Measurements from ENCODE around the gene CYP2E1. TPM values are rescaled to one million over a fixed set of nuclear protein-coding genes. Genes with fewer than 3 reads are reported as not detected.

Gene CYP2E1
- total and polyA plus RNA-seq, 2 experiments from 2014 or later = 0.31 TPM; not detected in 1

- H3K79me2 ChIP-seq (ENCODE audit: insufficient read depth) = no peaks in the 10 kb centered on the region
- WGBS, 2 experiments (ENCODE audit: low coverage in 1 of 2, low lambda C conversion rate in 2 of 2, missing lambda C conversion rate in 2 of 2) = 44 to 52% methylated on average over 7 to 8 of the region's 8 CpGs
- in situ Hi-C loops (cut with MboI) = no loop called here
- H3K4me1 ChIP-seq (ENCODE audit: insufficient read depth) = no peaks in the 10 kb centered on the region
- TF ChIP-seq EZH2 (IDR thresholded peaks at IDR 0.05; ENCODE audit: insufficient read depth, poor library complexity, severe bottlenecking) = no peak
- no peak for TF ChIP-seq EZH2phosphoT487 (IDR thresholded peaks at IDR 0.05; ENCODE audit: insufficient read depth, low read depth)
- H3K36me3 ChIP-seq (ENCODE audit: low read depth) = no peaks in the 10 kb centered on the region
- no peak overlapping the region for H3K27ac ChIP-seq
- H3K9me2 ChIP-seq (ENCODE audit: insufficient read depth) = no peaks in the 10 kb centered on the region
- no peaks in the 10 kb centered on the region; the same call in none of the 2 replicates for H3K27me3 ChIP-seq (replicated peaks; ENCODE audit: insufficient read depth)
- no peak overlapping the region for H3K4me3 ChIP-seq
- no peak overlapping the region for H2AFZ ChIP-seq
- H3K9ac ChIP-seq = no peak overlapping the region
- no peaks in the 10 kb centered on the region for H4K20me1 ChIP-seq (ENCODE audit: insufficient read depth)
- no peaks in the 10 kb centered on the region for H3K9me3 ChIP-seq (ENCODE audit: low read depth)
- H3F3A ChIP-seq (ENCODE audit: insufficient read depth) = no peaks in the 10 kb centered on the region
- DNase-seq = no peak
- no peak overlapping the region for H3K4me2 ChIP-seq (ENCODE audit: unreplicated experiment)
These were observed 28.4 kb downstream of the CYP2E1 start for GRCh38 chr10:133555521-133555920.

- H3K9me3 ChIP-seq (ENCODE audit: low read depth) = no peaks in the 10 kb centered on the region
- no peaks in the 10 kb centered on the region for H3K36me3 ChIP-seq (ENCODE audit: low read depth)
- H3K27ac ChIP-seq = no peak overlapping the region
- no peaks in the 10 kb centered on the region for H3K9me2 ChIP-seq (ENCODE audit: insufficient read depth)
- no peaks in the 10 kb centered on the region for H3K79me2 ChIP-seq (ENCODE audit: insufficient read depth)
- H4K20me1 ChIP-seq (ENCODE audit: insufficient read depth) = no peaks in the 10 kb centered on the region
- H2AFZ ChIP-seq = no peak overlapping the region
- H3K4me1 ChIP-seq (ENCODE audit: insufficient read depth) = no peaks in the 10 kb centered on the region
- 0 to 2% methylated on average over 3 of the region's 3 CpGs for WGBS, 2 experiments (ENCODE audit: low coverage in 1 of 2, low lambda C conversion rate in 2 of 2, missing lambda C conversion rate in 2 of 2)
- H3K27me3 ChIP-seq (replicated peaks; ENCODE audit: insufficient read depth) = no peaks in the 10 kb centered on the region; the same call in none of the 2 replicates
- no peak overlapping the region for H3K4me2 ChIP-seq (ENCODE audit: unreplicated experiment)
- DNase-seq = no peak
- no peak overlapping the region for H3K4me3 ChIP-seq
- H3K9ac ChIP-seq = no peak overlapping the region
- in situ Hi-C loops (cut with MboI) = no loop called here
- TF ChIP-seq EZH2phosphoT487 (IDR thresholded peaks at IDR 0.05; ENCODE audit: insufficient read depth, low read depth) (no peak), EZH2 (IDR thresholded peaks at IDR 0.05; ENCODE audit: insufficient read depth, poor library complexity, severe bottlenecking) (no peak)
- no peaks in the 10 kb centered on the region for H3F3A ChIP-seq (ENCODE audit: insufficient read depth)
These were observed 30.2 kb downstream of the CYP2E1 start for GRCh38 chr10:133557381-133557780.

- no peaks in the 10 kb centered on the region for H3K79me2 ChIP-seq (ENCODE audit: insufficient read depth)
- H3K4me2 ChIP-seq (ENCODE audit: unreplicated experiment) = no peak overlapping the region
- in situ Hi-C loops (cut with MboI) = no loop called here
- no peaks in the 10 kb centered on the region for H3K9me2 ChIP-seq (ENCODE audit: insufficient read depth)
- H3K9me3 ChIP-seq (ENCODE audit: low read depth) = no peaks in the 10 kb centered on the region
- H3K27ac ChIP-seq = no peak overlapping the region
- no peaks in the 10 kb centered on the region for H3K4me1 ChIP-seq (ENCODE audit: insufficient read depth)
- no peaks in the 10 kb centered on the region for H3K36me3 ChIP-seq (ENCODE audit: low read depth)
- H3F3A ChIP-seq (ENCODE audit: insufficient read depth) = no peaks in the 10 kb centered on the region
- DNase-seq = no peak
- no peaks in the 10 kb centered on the region; the same call in 1 of the 2 replicates for H3K27me3 ChIP-seq (replicated peaks; ENCODE audit: insufficient read depth)
- H2AFZ ChIP-seq = no peak overlapping the region
- H3K4me3 ChIP-seq = no peak overlapping the region
- TF ChIP-seq EZH2phosphoT487 (IDR thresholded peaks at IDR 0.05; ENCODE audit: insufficient read depth, low read depth) = no peak
- TF ChIP-seq EZH2 (IDR thresholded peaks at IDR 0.05; ENCODE audit: insufficient read depth, poor library complexity, severe bottlenecking) = no peak
- no peak overlapping the region for H3K9ac ChIP-seq
- WGBS, 2 experiments (ENCODE audit: low coverage in 1 of 2, low lambda C conversion rate in 2 of 2, missing lambda C conversion rate in 2 of 2) = 49% methylated on average over 11 of the region's 11 CpGs
- H4K20me1 ChIP-seq (ENCODE audit: insufficient read depth) = no peaks in the 10 kb centered on the region
These were observed 32.1 kb downstream of the CYP2E1 start for GRCh38 chr10:133559216-133559615.

- DNase-seq = no peak
- H3F3A ChIP-seq (ENCODE audit: insufficient read depth) = no peaks in the 10 kb centered on the region
- no peak overlapping the region for H3K4me3 ChIP-seq
- H3K4me2 ChIP-seq (ENCODE audit: unreplicated experiment) = no peak overlapping the region
- H3K9me3 ChIP-seq (ENCODE audit: low read depth) = no peaks in the 10 kb centered on the region
- H3K4me1 ChIP-seq (ENCODE audit: insufficient read depth) = no peaks in the 10 kb centered on the region
- TF ChIP-seq EZH2phosphoT487 (IDR thresholded peaks at IDR 0.05; ENCODE audit: insufficient read depth, low read depth) (no peak), EZH2 (IDR thresholded peaks at IDR 0.05; ENCODE audit: insufficient read depth, poor library complexity, severe bottlenecking) (no peak)
- no peaks in the 10 kb centered on the region for H3K79me2 ChIP-seq (ENCODE audit: insufficient read depth)
- H2AFZ ChIP-seq = no peak overlapping the region
- H3K9me2 ChIP-seq (ENCODE audit: insufficient read depth) = no peaks in the 10 kb centered on the region
- H3K27ac ChIP-seq = no peak overlapping the region
- no peaks in the 10 kb centered on the region; the same call in 1 of the 2 replicates for H3K27me3 ChIP-seq (replicated peaks; ENCODE audit: insufficient read depth)
- no peaks in the 10 kb centered on the region for H4K20me1 ChIP-seq (ENCODE audit: insufficient read depth)
- no peak overlapping the region for H3K9ac ChIP-seq
- WGBS, 2 experiments (ENCODE audit: low coverage in 1 of 2, low lambda C conversion rate in 2 of 2, missing lambda C conversion rate in 2 of 2) = 76 to 78% methylated on average over 12 of the region's 12 CpGs
- no peaks in the 10 kb centered on the region for H3K36me3 ChIP-seq (ENCODE audit: low read depth)
- in situ Hi-C loops (cut with MboI) = no loop called here
These were observed 37.7 kb downstream of the CYP2E1 start for GRCh38 chr10:133564816-133565215.

Measured in GM23248 (cell line).